Neural cell (in vitro differentiated cells): ENCODE data around the gene CCNI. TPM values are rescaled to one million over a fixed set of nuclear protein-coding genes. Genes with fewer than 3 reads are reported as not detected.

ENCODE experiments used
- H2AFZ ChIP-seq: fragments of 200-600, 300-800 bp; sonication (generic), shearing (Covaris generic); 2 replicates; pipeline ENCODE4 v1.6.0; 2014; ENCODE audit warnings: low read depth, mild to moderate bottlenecking, antibody characterized with exemption, low read length, moderate library complexity
- H3F3A ChIP-seq: fragments of 200-600 bp; shearing (Covaris generic); 2 replicates; pipeline ENCODE4 v1.6.1; 2016; ENCODE audit warnings: mild to moderate bottlenecking, moderate library complexity, mixed read lengths, antibody characterized with exemption, low read length; ENCODE audit not compliant: insufficient read depth, poor library complexity, severe bottlenecking
- H3K27ac ChIP-seq: fragments of 200-600, 300-800 bp; sonication (generic), shearing (Covaris generic); 2 replicates; pipeline ENCODE4 v1.5.1; 2014; ENCODE audit warnings: mild to moderate bottlenecking, low read length, moderate library complexity
- H3K27me3 ChIP-seq: fragments of 300-800, 200-600 bp; sonication (generic), shearing (Covaris generic); 2 replicates; pipeline ENCODE4 v1.6.0; 2014; ENCODE audit warnings: mild to moderate bottlenecking, low read depth, low read length, moderate library complexity; ENCODE audit not compliant: insufficient read depth
- H3K36me3 ChIP-seq: fragments of 300-800, 200-600 bp; sonication (generic), shearing (Covaris generic); 2 replicates; pipeline ENCODE4 v1.5.1; 2014; ENCODE audit warnings: mild to moderate bottlenecking, antibody characterized with exemption, low read length, moderate library complexity; ENCODE audit not compliant: insufficient read depth
- H3K4me2 ChIP-seq: fragments of 300-800, 200-600 bp; sonication (generic), shearing (Covaris generic); 2 replicates; pipeline ENCODE4 v1.6.0; 2014; ENCODE audit warnings: mild to moderate bottlenecking, low read length
- H3K4me3 ChIP-seq: fragments of 300-800, 200-600 bp; sonication (generic), shearing (Covaris generic); 2 replicates; pipeline ENCODE4 v1.5.1; 2014; ENCODE audit warnings: mild to moderate bottlenecking, low read length, moderate library complexity
- H3K79me2 ChIP-seq: fragments of 200-600 bp; shearing (Covaris generic); replicated peaks from 2 replicates; pipeline ENCODE4 v1.6.0; 2014; ENCODE audit warnings: mild to moderate bottlenecking, low read length, moderate library complexity; ENCODE audit not compliant: insufficient read depth
- H3K9ac ChIP-seq: fragments of 300-800, 200-600 bp; sonication (generic), shearing (Covaris generic); 2 replicates; pipeline ENCODE4 v1.6.1; 2016; ENCODE audit warnings: mild to moderate bottlenecking, low read length, mixed read lengths
- H3K9me2 ChIP-seq: fragments of 200-600 bp; shearing (Covaris generic); 2 replicates; pipeline ENCODE4 v1.6.1; 2016; ENCODE audit warnings: mild to moderate bottlenecking, low read length, mixed read lengths; ENCODE audit not compliant: insufficient read depth
- H3K9me3 ChIP-seq: fragments of 200-600, 300-800 bp; sonication (generic), shearing (Covaris generic); 2 replicates; pipeline ENCODE4 v1.6.1; 2016; ENCODE audit warnings: mild to moderate bottlenecking, mixed run types, low read length, moderate library complexity, mixed read lengths
- H4K20me1 ChIP-seq: fragments of 200-600 bp; shearing (Covaris generic); 2 replicates; pipeline ENCODE4 v1.6.1; 2016; ENCODE audit warnings: mild to moderate bottlenecking, mixed run types; ENCODE audit not compliant: insufficient read depth
- EP300 ChIP-seq: fragments of 450-650 bp; conservative IDR thresholded peaks from 2 replicates; pipeline ENCODE4 v1.6.1; 2014; ENCODE audit warnings: antibody characterized with exemption, mild to moderate bottlenecking, moderate library complexity; ENCODE audit not compliant: poor library complexity, severe bottlenecking
- EZH2 ChIP-seq: fragments of 200-600, 300-800 bp; shearing (Covaris generic), sonication (generic); IDR thresholded peaks from 2 replicates; pipeline ENCODE4 v1.6.1; 2014; ENCODE audit warnings: antibody characterized with exemption, low read length, borderline replicate concordance, mild to moderate bottlenecking; ENCODE audit not compliant: insufficient read depth, poor library complexity, severe bottlenecking
- MXI1 ChIP-seq: fragments of 450-650 bp; conservative IDR thresholded peaks from 2 replicates; pipeline ENCODE4 v1.6.1; 2014; ENCODE audit warnings: antibody characterized with exemption, mild to moderate bottlenecking; ENCODE audit not compliant: poor library complexity, severe bottlenecking
- POLR2AphosphoS5 ChIP-seq: IDR thresholded peaks from 2 replicates; pipeline ENCODE4 v1.6.1; 2012
- RAD21 ChIP-seq: fragments of 450-650 bp; conservative IDR thresholded peaks from 2 replicates; pipeline ENCODE4 v1.6.1; 2014; ENCODE audit warnings: antibody characterized with exemption, mild to moderate bottlenecking, moderate library complexity
- SMC3 ChIP-seq: fragments of 450-650 bp; conservative IDR thresholded peaks from 2 replicates; pipeline ENCODE4 v1.6.1; 2014; ENCODE audit warnings: antibody characterized with exemption, mild to moderate bottlenecking, moderate library complexity; ENCODE audit not compliant: poor library complexity
- TAF1 ChIP-seq: IDR thresholded peaks from 2 replicates; pipeline ENCODE4 v1.6.1; 2012; ENCODE audit warnings: low read depth
- polyA minus RNA-seq: library from RNA; depleted of rRNA, polyadenylated mRNA; stranded (reverse); fragments of >200 nt; gene quantifications from 2 replicates; pipeline ENCODE4 v1.2.3, GENCODE V29; 2014
- polyA plus RNA-seq: library from polyadenylated mRNA; depleted of rRNA; stranded (reverse); fragments of >200 nt; gene quantifications from 2 replicates; pipeline ENCODE4 v1.2.3, GENCODE V29; 2014
- TF ChIP-seq, protein P1 (sequence below): fragments of 450-650 bp; IDR thresholded peaks from 2 replicates; pipeline ENCODE4 v1.5.1; 2014; ENCODE audit warnings: antibody characterized with exemption, mild to moderate bottlenecking, moderate library complexity; ENCODE audit not compliant: poor library complexity, severe bottlenecking
- TF ChIP-seq, protein P2 (sequence below): IDR thresholded peaks from 2 replicates; pipeline ENCODE4 v1.6.1; 2012; ENCODE audit warnings: borderline replicate concordance

CCNI gene, protein sequence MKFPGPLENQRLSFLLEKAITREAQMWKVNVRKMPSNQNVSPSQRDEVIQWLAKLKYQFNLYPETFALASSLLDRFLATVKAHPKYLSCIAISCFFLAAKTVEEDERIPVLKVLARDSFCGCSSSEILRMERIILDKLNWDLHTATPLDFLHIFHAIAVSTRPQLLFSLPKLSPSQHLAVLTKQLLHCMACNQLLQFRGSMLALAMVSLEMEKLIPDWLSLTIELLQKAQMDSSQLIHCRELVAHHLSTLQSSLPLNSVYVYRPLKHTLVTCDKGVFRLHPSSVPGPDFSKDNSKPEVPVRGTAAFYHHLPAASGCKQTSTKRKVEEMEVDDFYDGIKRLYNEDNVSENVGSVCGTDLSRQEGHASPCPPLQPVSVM
- polyA plus RNA-seq, result 120 and 129 TPM in 2 replicates
- polyA minus RNA-seq, result 325 and 408 TPM in 2 replicates

DNA sequence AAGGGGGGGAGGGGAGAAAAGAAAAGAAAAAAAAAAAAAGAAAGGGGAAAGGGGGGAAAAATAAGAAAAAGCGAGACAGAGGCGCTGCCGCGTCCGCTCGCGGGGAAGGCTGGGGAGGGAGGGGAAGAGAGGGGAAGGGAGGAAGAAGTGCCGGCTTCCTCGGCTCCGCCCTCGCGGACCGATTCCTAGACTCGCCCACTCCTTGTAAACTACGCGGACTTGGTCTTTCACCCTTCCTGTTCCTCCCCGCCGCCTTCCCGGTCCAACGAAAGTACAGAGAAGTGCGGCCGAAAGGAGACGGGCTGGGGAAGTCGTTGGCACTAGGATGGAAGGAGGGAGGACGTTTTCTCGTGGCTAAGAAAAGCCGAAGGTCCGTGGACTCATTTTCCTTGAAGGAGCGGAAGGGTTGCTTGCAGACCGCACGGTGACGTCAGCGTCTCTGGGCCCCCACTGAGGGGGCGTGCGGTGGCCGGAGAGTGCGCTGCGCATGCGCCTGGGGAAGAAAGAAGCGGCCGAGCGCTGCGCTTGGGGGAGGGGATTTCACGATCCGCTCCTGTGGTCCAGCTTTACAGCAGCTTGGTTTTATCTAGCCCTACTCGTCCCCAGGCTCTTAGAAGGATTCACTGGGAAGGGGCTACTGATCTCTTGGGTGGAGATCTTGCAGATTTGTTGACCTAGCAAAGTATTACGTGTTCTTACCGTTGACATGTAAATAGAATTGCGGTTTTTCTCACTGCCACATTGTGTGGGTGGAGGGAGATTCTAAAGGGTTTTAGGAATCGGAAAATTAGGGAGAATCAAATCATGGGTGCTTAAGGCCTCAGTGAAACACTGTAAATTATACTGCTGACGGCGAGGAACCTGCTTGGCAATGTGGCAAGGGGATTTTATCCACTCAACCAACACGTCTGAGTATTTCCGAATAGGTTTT lies at the start of gene CCNI:
CCNI (minus strand) TSS at position 121 of the 931 bp plus-strand sequence. CDS start 9,627 bp downstream, outside the sequence.
- Histone ChIP-seq H3K9ac (peak within 1 kb of the TSS; percentile 99), H2AFZ (peak within 1 kb of the TSS; percentile 75), H3K9me2 (no peaks in the 10 kb centered on the region), H3F3A (no peaks in the 10 kb centered on the region), H3K4me3 (peak within 1 kb of the TSS; percentile 82), H3K9me3 (no peaks in the 10 kb centered on the region), H4K20me1 (peaks cover 7% of the 10 kb centered on the region), H3K27me3 (no peaks in the 10 kb centered on the region), H3K79me2 (peaks cover 71% of the 10 kb centered on the region), H3K4me2 (peak within 1 kb of the TSS; percentile 48), H3K36me3 (no peaks in the 10 kb centered on the region), H3K27ac (peak within 1 kb of the TSS; percentile 99)
- no peak for TF ChIP-seq EZH2
- TF ChIP-seq MXI1, result peak; percentile 60
- peak; percentile 92 for TF ChIP-seq EP300
- TF ChIP-seq, protein P1, sequence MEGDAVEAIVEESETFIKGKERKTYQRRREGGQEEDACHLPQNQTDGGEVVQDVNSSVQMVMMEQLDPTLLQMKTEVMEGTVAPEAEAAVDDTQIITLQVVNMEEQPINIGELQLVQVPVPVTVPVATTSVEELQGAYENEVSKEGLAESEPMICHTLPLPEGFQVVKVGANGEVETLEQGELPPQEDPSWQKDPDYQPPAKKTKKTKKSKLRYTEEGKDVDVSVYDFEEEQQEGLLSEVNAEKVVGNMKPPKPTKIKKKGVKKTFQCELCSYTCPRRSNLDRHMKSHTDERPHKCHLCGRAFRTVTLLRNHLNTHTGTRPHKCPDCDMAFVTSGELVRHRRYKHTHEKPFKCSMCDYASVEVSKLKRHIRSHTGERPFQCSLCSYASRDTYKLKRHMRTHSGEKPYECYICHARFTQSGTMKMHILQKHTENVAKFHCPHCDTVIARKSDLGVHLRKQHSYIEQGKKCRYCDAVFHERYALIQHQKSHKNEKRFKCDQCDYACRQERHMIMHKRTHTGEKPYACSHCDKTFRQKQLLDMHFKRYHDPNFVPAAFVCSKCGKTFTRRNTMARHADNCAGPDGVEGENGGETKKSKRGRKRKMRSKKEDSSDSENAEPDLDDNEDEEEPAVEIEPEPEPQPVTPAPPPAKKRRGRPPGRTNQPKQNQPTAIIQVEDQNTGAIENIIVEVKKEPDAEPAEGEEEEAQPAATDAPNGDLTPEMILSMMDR, result no peak
- TF ChIP-seq TAF1, result peak; percentile 97
- TF ChIP-seq, protein P2, sequence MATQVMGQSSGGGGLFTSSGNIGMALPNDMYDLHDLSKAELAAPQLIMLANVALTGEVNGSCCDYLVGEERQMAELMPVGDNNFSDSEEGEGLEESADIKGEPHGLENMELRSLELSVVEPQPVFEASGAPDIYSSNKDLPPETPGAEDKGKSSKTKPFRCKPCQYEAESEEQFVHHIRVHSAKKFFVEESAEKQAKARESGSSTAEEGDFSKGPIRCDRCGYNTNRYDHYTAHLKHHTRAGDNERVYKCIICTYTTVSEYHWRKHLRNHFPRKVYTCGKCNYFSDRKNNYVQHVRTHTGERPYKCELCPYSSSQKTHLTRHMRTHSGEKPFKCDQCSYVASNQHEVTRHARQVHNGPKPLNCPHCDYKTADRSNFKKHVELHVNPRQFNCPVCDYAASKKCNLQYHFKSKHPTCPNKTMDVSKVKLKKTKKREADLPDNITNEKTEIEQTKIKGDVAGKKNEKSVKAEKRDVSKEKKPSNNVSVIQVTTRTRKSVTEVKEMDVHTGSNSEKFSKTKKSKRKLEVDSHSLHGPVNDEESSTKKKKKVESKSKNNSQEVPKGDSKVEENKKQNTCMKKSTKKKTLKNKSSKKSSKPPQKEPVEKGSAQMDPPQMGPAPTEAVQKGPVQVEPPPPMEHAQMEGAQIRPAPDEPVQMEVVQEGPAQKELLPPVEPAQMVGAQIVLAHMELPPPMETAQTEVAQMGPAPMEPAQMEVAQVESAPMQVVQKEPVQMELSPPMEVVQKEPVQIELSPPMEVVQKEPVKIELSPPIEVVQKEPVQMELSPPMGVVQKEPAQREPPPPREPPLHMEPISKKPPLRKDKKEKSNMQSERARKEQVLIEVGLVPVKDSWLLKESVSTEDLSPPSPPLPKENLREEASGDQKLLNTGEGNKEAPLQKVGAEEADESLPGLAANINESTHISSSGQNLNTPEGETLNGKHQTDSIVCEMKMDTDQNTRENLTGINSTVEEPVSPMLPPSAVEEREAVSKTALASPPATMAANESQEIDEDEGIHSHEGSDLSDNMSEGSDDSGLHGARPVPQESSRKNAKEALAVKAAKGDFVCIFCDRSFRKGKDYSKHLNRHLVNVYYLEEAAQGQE, result peak; percentile 97
- peak; percentile 84 for TF ChIP-seq POLR2AphosphoS5
- peak; percentile 59 for TF ChIP-seq SMC3
- TF ChIP-seq RAD21, result peak; percentile 51

GRCh38 chr4:77124576-77124975 lies 48.8 kb upstream of the CCNI start:
- Histone ChIP-seq H3K36me3 (no peaks in the 10 kb centered on the region), H3K4me3 (no peak overlapping the region), H3K27me3 (no peaks in the 10 kb centered on the region), H3K9me3 (no peaks in the 10 kb centered on the region), H4K20me1 (no peaks in the 10 kb centered on the region), H3K9ac (no peak overlapping the region), H3K9me2 (no peaks in the 10 kb centered on the region), H3K27ac (no peak overlapping the region), H2AFZ (no peak overlapping the region), H3K79me2 (no peaks in the 10 kb centered on the region), H3K4me2 (no peak overlapping the region), H3F3A (no peaks in the 10 kb centered on the region)
- TF ChIP-seq, protein P2, result no peak
- no peak for TF ChIP-seq MXI1
- TF ChIP-seq, protein P1, result no peak
- TF ChIP-seq TAF1, result no peak
- TF ChIP-seq SMC3, result no peak
- no peak for TF ChIP-seq POLR2AphosphoS5
- TF ChIP-seq EP300, result no peak
- no peak for TF ChIP-seq RAD21
- no peak for TF ChIP-seq EZH2
